ENCODE results near the gene PARS2.

Gene PARS2

GRCh38 chr1:54714881-54715492, 49.3 kb downstream of the PARS2 start:
- no peak for DNase-seq (ENCODE audit: low read depth)
- H3K4me3 ChIP-seq (ENCODE audit: low read depth, low read length): peak overlapping the region; percentile 96
- no peak for TF ChIP-seq CTCF (conservative IDR thresholded peaks at IDR 0.05; ENCODE audit: low read depth, low read length)

- no peak for DNase-seq (ENCODE audit: low read depth)
- no peak for TF ChIP-seq CTCF (conservative IDR thresholded peaks at IDR 0.05; ENCODE audit: low read depth, low read length)
- H3K4me3 ChIP-seq (ENCODE audit: low read depth, low read length): no peak overlapping the region
Observed at GRCh38 chr1:54711536-54711935, 52.8 kb downstream of the PARS2 start.

DNA sequence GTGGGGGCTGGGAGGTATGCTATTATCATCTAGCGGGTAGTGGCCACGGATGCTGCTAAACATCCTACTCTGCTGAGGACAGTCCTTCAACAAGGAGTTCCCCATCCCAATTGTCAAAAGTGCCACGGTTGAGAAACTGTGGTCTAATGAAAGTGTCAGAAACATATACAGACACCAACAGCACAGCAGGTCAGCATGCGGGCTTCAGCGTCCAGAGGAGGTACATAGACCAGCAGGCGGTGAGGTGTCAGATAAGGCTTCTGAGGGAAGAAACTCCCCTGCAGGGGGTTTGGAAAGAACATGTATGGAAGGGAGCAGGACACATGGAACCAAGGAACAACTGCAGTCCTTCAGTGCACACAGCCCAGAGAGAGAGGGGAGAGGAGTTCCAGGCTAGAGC, 53.5 kb downstream of the PARS2 start:
- no peak for DNase-seq (ENCODE audit: low read depth)
- TF ChIP-seq CTCF (conservative IDR thresholded peaks at IDR 0.05; ENCODE audit: low read depth, low read length): no peak
- no peak overlapping the region for H3K4me3 ChIP-seq (ENCODE audit: low read depth, low read length)

DNA sequence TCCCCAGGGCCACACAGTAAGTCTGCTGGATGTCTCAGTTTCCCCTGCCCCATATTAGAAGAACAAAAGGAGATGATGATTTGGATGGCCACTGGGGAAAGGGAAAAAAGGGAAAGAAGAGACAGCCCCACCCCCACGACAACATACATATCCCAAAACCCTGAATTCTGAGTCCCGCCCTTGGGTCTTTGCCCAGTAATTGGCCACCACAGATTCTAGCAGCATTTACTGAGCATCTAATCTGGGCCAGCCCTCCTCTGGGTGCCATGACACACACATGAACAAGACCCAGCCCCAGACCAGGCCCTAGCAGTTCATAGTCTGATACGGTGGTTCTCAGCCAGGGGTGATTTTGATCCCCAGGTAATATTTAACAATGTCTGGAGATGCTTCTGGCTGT, 53.9 kb downstream of the PARS2 start:
- no peak for TF ChIP-seq CTCF (conservative IDR thresholded peaks at IDR 0.05; ENCODE audit: low read depth, low read length)
- no peak overlapping the region for H3K4me3 ChIP-seq (ENCODE audit: low read depth, low read length)
- no peak for DNase-seq (ENCODE audit: low read depth)

DNA sequence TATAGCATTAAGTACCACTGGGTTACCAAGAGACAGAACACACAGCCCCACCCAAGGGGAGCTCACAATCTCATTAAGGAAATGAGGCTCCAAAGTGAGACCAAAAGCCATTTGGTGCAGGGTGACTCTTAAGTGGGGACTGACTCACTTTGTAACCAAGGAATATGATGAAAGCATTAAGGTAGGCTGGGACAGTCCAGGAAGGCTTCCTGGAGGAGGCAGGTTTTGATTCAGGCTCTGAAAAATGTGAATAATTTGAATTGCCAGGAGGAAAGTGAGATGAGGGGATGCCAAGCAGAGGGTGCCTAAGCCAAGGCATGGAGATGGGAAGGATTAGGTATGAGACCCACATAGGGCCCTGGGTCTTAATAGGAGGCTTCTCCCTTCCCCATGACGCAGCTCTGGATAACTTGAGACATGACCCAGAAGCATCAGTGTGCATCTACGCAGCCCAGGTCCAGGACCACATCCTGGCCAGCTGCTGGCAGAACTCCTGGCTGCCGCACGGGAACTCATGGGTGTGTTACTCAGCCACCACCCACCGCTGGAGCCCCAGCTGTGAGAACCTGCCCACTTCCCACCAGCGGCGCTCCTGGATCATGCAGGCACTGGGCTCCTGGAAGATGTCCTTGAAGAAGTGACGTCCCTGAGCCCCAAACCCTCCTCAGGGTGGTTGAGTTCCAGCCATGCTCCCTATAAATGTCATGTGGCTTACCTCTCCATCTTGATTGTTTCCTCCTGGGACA, 54.6 kb downstream of the PARS2 start:
- TF ChIP-seq CTCF (conservative IDR thresholded peaks at IDR 0.05; ENCODE audit: low read depth, low read length): no peak
- no peak for DNase-seq (ENCODE audit: low read depth)
- H3K4me3 ChIP-seq (ENCODE audit: low read depth, low read length): no peak overlapping the region

DNA sequence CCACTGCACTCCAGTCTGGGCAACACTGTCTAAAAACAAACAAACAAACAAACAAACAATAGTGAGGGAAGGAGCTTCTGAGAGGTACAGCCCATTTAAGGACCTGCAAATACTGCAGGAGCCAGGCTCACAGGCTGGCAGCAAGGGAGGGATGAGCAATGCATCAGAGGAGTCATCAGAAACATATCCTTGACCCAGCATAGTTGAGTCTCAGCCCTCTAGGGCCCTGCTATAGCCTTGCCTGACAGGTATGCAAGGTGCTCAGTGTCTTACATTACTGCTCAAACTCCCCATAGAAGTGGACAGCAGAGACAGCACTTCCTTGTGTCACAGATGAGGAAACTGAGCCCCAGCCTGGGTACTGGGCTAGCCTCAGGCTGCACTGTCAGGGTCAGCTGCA, 55.9 kb downstream of the PARS2 start:
- H3K4me3 ChIP-seq (ENCODE audit: low read depth, low read length): no peak overlapping the region

More for the DNA sequence above, 55.9 kb downstream of the PARS2 start:
- no peak for TF ChIP-seq CTCF (conservative IDR thresholded peaks at IDR 0.05; ENCODE audit: low read depth, low read length)
- no peak for DNase-seq (ENCODE audit: low read depth)

Measured in choroid plexus epithelial cell (primary cell).